Measurements from ENCODE around the gene EPS8L3. TPM values are rescaled to one million over a fixed set of nuclear protein-coding genes. Genes with fewer than 3 reads are reported as not detected.

EPS8L3 gene
- total and polyA plus RNA-seq, 4 donors = 0.09 to 0.38 (median 0.15) TPM; not detected in 1

DNA sequence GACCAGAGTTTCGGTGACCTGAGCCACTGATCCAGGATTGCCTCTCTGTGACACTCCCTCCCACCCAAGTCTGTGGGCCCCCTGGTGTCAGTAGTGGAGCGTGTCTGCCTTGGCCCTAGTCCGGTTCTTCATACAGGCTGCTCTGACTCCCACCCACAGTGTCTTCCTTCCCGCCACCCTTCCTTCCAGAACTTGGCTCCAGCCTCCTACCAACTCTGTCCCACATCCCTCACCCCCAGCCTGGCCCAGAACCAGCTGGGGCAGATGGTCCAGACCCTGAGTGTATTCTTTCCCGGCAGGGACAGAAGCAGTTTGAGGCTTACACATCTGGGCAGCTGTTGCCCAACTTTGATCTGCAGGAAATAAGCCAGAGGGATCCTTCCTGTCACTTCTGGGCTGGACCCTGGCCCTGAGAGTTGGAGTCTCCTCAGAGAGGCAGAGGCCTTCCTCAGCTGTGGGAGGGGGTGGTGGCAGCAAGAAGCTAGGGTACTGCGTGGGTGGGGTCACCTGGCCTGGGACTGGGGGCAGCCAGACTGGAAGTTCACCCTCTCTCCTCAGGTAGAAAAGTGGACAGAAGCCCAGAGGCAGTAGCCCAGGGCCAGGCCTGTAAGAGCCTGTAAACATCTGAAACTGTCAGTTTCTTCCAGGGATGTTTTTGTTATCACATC, 43.1 kb upstream of the EPS8L3 start:
- Histone ChIP-seq H3K36me3 (ENCODE audit: control insufficient read depth in 4 of 4, insufficient read depth in 3 of 4, low read depth in 1 of 4, low read length in 3 of 4) (no peaks in the 10 kb centered on the region), H3K27ac (ENCODE audit: low read depth in 1 of 2, low read length in 2 of 2) (no peak overlapping the region), H3K4me3 (ENCODE audit: low read depth in 1 of 3, low read length in 3 of 3) (no peak overlapping the region), H3K9me3 (ENCODE audit: control insufficient read depth in 4 of 4, low read length in 3 of 4) (no peaks in the 10 kb centered on the region), H3K9ac (ENCODE audit: low read depth in 1 of 2, low read length in 2 of 2) (no peak overlapping the region), H3K4me1 (ENCODE audit: control insufficient read depth in 4 of 4, insufficient read depth in 4 of 4, low read length in 3 of 4) (no peaks in the 10 kb centered on the region), H3K27me3 (ENCODE audit: control insufficient read depth in 4 of 4, insufficient read depth in 4 of 4, low read length in 3 of 4) (no peaks in the 10 kb centered on the region)
- TF ChIP-seq, protein P1, sequence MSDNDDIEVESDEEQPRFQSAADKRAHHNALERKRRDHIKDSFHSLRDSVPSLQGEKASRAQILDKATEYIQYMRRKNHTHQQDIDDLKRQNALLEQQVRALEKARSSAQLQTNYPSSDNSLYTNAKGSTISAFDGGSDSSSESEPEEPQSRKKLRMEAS (IDR thresholded peaks at IDR 0.05) = no peak
- TF ChIP-seq, protein P2, sequence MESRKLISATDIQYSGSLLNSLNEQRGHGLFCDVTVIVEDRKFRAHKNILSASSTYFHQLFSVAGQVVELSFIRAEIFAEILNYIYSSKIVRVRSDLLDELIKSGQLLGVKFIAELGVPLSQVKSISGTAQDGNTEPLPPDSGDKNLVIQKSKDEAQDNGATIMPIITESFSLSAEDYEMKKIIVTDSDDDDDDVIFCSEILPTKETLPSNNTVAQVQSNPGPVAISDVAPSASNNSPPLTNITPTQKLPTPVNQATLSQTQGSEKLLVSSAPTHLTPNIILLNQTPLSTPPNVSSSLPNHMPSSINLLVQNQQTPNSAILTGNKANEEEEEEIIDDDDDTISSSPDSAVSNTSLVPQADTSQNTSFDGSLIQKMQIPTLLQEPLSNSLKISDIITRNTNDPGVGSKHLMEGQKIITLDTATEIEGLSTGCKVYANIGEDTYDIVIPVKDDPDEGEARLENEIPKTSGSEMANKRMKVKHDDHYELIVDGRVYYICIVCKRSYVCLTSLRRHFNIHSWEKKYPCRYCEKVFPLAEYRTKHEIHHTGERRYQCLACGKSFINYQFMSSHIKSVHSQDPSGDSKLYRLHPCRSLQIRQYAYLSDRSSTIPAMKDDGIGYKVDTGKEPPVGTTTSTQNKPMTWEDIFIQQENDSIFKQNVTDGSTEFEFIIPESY (IDR thresholded peaks at IDR 0.05) = no peak
- TF ChIP-seq YY1 (IDR thresholded peaks at IDR 0.05) (no peak), TAF1 (conservative IDR thresholded peaks at IDR 0.05) (no peak), EGR1 (IDR thresholded peaks at IDR 0.05; ENCODE audit: low read depth in 2 of 2) (no peak), SP1 (IDR thresholded peaks at IDR 0.05) (no peak), NR2F2 (IDR thresholded peaks at IDR 0.05) (no peak), JUND (IDR thresholded peaks at IDR 0.05) (no peak), GABPA (IDR thresholded peaks at IDR 0.05 in 1 of 2, conservative IDR thresholded peaks at IDR 0.05 in 1 of 2) (no peak), RXRA (IDR thresholded peaks at IDR 0.05) (no peak), FOXA2 (IDR thresholded peaks at IDR 0.05) (no peak), RAD21 (IDR thresholded peaks at IDR 0.05) (no peak), HNF4G (IDR thresholded peaks at IDR 0.05) (no peak), FOXA1 (IDR thresholded peaks at IDR 0.05) (no peak), HNF4A (conservative IDR thresholded peaks at IDR 0.05) (no peak)
- TF ChIP-seq, protein P3, sequence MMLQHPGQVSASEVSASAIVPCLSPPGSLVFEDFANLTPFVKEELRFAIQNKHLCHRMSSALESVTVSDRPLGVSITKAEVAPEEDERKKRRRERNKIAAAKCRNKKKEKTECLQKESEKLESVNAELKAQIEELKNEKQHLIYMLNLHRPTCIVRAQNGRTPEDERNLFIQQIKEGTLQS (IDR thresholded peaks at IDR 0.05) = no peak
- TF ChIP-seq, protein P4, sequence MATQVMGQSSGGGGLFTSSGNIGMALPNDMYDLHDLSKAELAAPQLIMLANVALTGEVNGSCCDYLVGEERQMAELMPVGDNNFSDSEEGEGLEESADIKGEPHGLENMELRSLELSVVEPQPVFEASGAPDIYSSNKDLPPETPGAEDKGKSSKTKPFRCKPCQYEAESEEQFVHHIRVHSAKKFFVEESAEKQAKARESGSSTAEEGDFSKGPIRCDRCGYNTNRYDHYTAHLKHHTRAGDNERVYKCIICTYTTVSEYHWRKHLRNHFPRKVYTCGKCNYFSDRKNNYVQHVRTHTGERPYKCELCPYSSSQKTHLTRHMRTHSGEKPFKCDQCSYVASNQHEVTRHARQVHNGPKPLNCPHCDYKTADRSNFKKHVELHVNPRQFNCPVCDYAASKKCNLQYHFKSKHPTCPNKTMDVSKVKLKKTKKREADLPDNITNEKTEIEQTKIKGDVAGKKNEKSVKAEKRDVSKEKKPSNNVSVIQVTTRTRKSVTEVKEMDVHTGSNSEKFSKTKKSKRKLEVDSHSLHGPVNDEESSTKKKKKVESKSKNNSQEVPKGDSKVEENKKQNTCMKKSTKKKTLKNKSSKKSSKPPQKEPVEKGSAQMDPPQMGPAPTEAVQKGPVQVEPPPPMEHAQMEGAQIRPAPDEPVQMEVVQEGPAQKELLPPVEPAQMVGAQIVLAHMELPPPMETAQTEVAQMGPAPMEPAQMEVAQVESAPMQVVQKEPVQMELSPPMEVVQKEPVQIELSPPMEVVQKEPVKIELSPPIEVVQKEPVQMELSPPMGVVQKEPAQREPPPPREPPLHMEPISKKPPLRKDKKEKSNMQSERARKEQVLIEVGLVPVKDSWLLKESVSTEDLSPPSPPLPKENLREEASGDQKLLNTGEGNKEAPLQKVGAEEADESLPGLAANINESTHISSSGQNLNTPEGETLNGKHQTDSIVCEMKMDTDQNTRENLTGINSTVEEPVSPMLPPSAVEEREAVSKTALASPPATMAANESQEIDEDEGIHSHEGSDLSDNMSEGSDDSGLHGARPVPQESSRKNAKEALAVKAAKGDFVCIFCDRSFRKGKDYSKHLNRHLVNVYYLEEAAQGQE (IDR thresholded peaks at IDR 0.05) = no peak
- TF ChIP-seq, protein P5, sequence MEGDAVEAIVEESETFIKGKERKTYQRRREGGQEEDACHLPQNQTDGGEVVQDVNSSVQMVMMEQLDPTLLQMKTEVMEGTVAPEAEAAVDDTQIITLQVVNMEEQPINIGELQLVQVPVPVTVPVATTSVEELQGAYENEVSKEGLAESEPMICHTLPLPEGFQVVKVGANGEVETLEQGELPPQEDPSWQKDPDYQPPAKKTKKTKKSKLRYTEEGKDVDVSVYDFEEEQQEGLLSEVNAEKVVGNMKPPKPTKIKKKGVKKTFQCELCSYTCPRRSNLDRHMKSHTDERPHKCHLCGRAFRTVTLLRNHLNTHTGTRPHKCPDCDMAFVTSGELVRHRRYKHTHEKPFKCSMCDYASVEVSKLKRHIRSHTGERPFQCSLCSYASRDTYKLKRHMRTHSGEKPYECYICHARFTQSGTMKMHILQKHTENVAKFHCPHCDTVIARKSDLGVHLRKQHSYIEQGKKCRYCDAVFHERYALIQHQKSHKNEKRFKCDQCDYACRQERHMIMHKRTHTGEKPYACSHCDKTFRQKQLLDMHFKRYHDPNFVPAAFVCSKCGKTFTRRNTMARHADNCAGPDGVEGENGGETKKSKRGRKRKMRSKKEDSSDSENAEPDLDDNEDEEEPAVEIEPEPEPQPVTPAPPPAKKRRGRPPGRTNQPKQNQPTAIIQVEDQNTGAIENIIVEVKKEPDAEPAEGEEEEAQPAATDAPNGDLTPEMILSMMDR (IDR thresholded peaks at IDR 0.05; ENCODE audit: low read depth, low read length, missing input control) = no peak
- 80% methylated on average over 6 of the region's 6 CpGs for WGBS
- no peak for DNase-seq (ENCODE audit: low spot score)

Data from liver (tissue), 9 donors.